Stimulated activated CD8-positive, alpha-beta memory T cell treated with anti-CD3 and anti-CD28 coated beads, Interleukin-7, amount 100 ng/mL, for 1 hour (primary cell): Measurements from ENCODE around the gene TIMM23.
"Not testable (repeated sequence)": the region's sequence is repeated elsewhere in the genome, so short reads cannot be mapped to it uniquely, and the experiment has no call there.

Experiments used
- DNase-seq, 2 donors: peaks; one replicate each; pipeline ENCODE4 v3.0.0-alpha.2; 2020; ENCODE audit warnings: low read depth in 2 of 2

Gene TIMM23

GRCh38 chr10:45997557-45997956 is 25.3 kb downstream of the TIMM23 start:
- no peak for DNase-seq

DNA sequence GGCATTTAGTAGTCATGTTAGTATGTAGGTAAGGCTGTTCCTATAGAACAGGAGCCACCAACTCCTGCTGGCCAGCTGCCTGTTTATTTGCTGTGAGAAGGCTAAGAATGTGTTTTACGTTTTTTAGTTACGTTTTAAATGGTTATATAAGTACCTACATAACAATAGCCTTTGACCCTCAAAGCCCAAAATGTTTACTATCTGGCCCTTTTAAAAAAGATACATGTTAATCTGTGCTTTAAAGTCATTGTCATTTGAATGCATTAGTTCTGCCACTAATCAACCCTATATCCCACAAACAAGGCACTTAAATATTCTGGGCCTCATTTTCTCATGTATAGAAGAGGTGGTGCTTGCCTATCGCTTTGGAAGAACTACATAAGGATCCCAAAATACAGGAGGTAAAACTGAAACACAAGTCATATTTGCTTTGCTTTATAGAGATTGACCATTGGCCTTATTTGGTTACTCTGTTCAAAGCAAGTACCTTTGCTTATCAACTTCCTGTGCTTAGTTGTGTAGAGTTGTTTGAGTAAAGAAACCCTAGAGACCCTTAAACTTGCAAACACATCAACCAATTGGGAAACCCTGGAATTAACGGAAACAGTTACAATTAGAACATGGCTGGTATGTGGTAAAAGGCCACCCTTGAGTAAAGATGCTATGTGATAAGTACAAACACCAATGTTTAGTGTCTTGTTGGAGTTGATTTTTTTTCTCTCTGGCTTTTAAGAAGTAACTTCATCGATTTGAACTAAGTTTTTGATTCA is 25.9 kb downstream of the TIMM23 start:
- no peak for DNase-seq

GRCh38 chr10:45999955-46000354 is 27.7 kb downstream of the TIMM23 start:
- not testable (repeated sequence) for DNase-seq

- DNase-seq, result no peak
Measured at GRCh38 chr10:46000538-46000937, 28.2 kb downstream of the TIMM23 start.

- DNase-seq, result no peak
Measured at GRCh38 chr10:46001187-46001756, 29.0 kb downstream of the TIMM23 start.

DNA sequence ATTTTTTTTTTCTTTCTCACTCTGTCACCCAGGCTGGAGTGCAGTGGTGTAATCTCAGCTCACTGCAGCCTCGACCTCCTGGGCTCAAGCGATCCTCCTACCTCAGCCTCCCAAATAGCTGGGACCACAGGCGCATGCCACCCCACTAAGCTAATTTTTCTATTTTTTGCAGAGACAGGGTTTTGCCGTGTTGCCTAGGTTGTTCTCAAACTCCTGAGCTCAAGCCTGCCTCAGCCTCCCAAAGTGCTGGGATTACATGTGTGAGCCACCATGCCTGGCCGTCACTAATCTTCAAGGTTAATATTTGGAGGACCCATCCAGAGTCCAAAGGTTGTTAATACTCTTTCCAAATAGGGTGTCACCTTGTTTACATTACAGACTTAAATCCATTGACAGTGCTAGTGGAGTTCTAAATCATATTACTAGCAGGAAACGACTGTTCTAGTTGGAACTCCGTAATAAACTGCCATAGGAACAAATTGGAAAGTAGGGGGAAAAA is 29.9 kb downstream of the TIMM23 start:
- DNase-seq, result not testable (repeated sequence)

DNA sequence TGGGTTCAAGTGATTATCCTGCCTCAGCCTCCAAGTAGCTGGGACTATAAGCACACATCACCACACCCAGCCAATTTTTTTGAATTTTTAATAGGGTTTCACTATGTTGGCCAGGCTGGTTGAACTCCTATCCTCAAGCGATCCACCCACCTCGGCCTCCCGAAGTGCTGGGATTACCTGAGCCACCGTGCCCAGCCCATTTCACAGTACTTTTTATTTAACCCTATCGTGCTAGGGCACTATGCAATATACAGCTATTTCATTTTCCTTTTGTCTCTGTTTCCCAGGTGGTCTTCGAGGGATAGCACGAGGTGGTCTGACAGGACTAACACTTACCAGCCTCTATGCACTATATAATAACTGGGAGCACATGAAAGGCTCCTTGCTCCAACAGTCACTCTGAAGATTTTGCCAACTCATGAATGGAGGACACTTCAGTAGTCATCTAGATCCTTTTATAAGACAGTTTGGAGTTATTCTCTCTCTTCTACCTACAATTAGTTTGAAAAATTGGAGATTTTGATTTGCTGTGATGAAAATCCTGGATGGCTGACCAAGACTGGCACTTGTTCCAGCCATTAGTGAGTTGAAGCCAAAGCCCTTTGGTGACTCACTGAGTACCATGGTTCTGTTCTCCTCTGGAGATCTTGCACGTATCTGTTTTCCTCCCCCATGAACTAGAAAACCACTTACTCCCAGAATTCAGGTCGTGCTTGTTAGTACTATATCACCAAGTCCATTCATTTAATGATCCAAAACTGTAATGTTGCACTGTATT is 30.8 kb downstream of the TIMM23 start:
- no peak for DNase-seq

- no peak for DNase-seq
Measured at GRCh38 chr10:46004963-46005362, 32.7 kb downstream of the TIMM23 start.

GRCh38 chr10:46005383-46005782 is 33.1 kb downstream of the TIMM23 start:
- no peak for DNase-seq

- no peak for DNase-seq
Measured at GRCh38 chr10:46006219-46006618, 33.9 kb downstream of the TIMM23 start.

GRCh38 chr10:46012746-46013145 is 40.5 kb downstream of the TIMM23 start:
- DNase-seq, result no peak

- DNase-seq, result no peak
Measured at GRCh38 chr10:46014206-46014605, 41.9 kb downstream of the TIMM23 start.

GRCh38 chr10:46014683-46015405 is 42.6 kb downstream of the TIMM23 start:
- DNase-seq, result no peak

- DNase-seq, result no peak
Measured at GRCh38 chr10:46016190-46016589, 43.9 kb downstream of the TIMM23 start.

DNA sequence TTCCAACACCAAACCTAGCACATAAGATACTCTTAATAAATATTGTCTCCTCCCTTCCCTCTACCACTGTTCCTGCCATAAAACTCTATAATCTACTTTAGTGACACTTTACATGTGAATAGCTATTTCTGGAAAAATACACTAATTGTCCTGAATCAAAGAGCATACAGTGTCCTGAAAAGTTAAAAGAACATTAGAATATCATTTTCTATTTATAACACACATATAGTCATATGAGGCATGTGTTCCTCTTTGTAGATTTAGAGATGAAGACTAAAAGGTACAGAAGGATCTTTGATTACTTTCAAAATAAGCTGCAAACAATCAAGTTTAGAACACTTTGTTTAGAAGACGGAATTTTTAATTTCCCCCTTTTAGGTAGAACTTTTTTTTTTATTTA is 44.5 kb downstream of the TIMM23 start:
- DNase-seq, result no peak

- DNase-seq, result no peak
Measured at GRCh38 chr10:46017733-46018132, 45.4 kb downstream of the TIMM23 start.

DNA sequence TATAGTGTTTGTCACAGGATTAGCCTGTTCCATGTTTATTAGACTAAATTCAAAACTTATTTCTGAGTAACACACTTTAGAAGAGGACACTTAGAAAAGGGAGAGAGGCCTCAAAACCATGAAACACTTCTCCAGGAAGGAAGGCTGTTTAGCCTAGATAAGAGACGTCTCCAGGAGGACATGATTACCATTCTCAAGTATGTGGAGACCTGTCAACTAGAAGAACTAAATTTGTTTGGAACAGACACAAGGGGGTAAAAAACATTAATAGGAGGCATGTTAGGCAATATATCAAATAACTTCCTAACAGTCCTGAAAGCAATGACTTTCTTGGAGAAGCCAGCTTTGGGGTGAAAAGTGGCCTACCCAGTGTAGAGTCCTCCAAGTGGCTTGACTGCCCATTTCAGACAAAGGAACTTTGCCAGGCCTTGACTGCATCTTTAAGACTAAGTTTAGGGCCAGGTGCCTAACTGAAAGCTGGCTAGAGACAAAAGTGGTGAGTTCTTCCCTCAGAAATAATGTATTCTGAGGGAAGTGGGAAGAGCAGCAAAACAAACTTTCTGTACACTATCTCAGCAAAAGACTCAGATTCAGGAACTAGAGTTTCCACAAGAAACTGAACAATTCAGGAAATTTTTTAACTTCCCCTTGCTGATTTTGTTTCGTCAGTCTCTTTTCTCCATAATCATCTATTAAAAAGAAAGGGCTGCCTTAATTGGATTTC is 46.3 kb downstream of the TIMM23 start:
- no peak for DNase-seq

- DNase-seq, result no peak
Measured at GRCh38 chr10:46019177-46019528, 46.9 kb downstream of the TIMM23 start.

GRCh38 chr10:46019569-46020343 is 47.5 kb downstream of the TIMM23 start:
- no peak for DNase-seq

DNA sequence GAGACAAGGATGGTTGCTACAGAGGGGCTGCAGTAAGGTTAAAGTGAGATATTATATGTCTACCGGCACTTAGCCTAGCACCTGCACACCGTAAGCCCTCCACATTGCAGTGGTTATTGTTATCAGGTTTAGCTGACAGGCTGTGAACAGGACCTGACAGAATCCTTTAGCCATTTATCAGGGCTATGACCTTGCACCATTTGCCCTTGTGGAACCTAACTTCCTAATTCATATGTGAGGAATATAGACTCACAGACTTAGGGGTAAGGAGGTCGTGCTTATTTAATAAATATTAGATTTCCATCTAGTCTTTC is 48.0 kb downstream of the TIMM23 start:
- DNase-seq, result no peak
